H9 (cell line): Measurements from ENCODE around the gene MEGF8. TPM values are rescaled to one million over a fixed set of nuclear protein-coding genes. Genes with fewer than 3 reads are reported as not detected.

Experiments
- DNase-seq: peaks from one replicate; pipeline ENCODE4 v3.0.0-alpha.2; 2017
- H2AFZ ChIP-seq: one replicate; pipeline ENCODE4 v1.6.1; 2013; ENCODE audit warnings: mild to moderate bottlenecking, low read length, control low read depth, moderate library complexity
- H2AK5ac ChIP-seq: 2 replicates; pipeline ENCODE4 v1.6.1; 2013; ENCODE audit warnings: low read length, control low read depth, mixed read lengths; ENCODE audit not compliant: insufficient read length
- H2BK120ac ChIP-seq: one replicate; pipeline ENCODE4 v1.6.1; 2013; ENCODE audit warnings: low read depth, mild to moderate bottlenecking, low read length, control low read depth, inconsistent platforms; ENCODE audit not compliant: poor library complexity, severe bottlenecking
- H2BK12ac ChIP-seq: 2 replicates; pipeline ENCODE4 v1.6.1; 2013; ENCODE audit warnings: low read length, control low read depth, mixed read lengths, low read depth; ENCODE audit not compliant: insufficient read length
- H2BK15ac ChIP-seq: 2 replicates; pipeline ENCODE4 v1.6.1; 2013; ENCODE audit warnings: low read depth, low read length, control low read depth
- H2BK20ac ChIP-seq: one replicate; pipeline ENCODE4 v1.6.1; 2013; ENCODE audit warnings: low read depth, mild to moderate bottlenecking, low read length, control low read depth, inconsistent platforms; ENCODE audit not compliant: poor library complexity, severe bottlenecking
- H2BK5ac ChIP-seq: 2 replicates; pipeline ENCODE4 v1.6.1; 2013; ENCODE audit warnings: low read length, control low read depth, mixed read lengths; ENCODE audit not compliant: insufficient read length
- H3K14ac ChIP-seq: 2 replicates; pipeline ENCODE4 v1.6.1; 2013; ENCODE audit warnings: low read length, control low read depth; ENCODE audit not compliant: insufficient read depth
- H3K18ac ChIP-seq: 2 replicates; pipeline ENCODE4 v1.6.1; 2013; ENCODE audit warnings: low read depth, mild to moderate bottlenecking, mixed read lengths, low read length, control low read depth; ENCODE audit not compliant: insufficient read length
- H3K23ac ChIP-seq: 2 replicates; pipeline ENCODE4 v1.6.1; 2013; ENCODE audit warnings: low read length, control low read depth, mixed read lengths, low read depth; ENCODE audit not compliant: insufficient read length
- H3K23me2 ChIP-seq: 2 replicates; pipeline ENCODE4 v1.6.1; 2013; ENCODE audit warnings: low read depth, mild to moderate bottlenecking, mixed read lengths, low read length, control low read depth; ENCODE audit not compliant: insufficient read length, poor library complexity, severe bottlenecking
- H3K27ac ChIP-seq: 2 replicates; pipeline ENCODE4 v1.5.1; 2013; ENCODE audit warnings: low read length, control low read depth, mixed read lengths, low read depth; ENCODE audit not compliant: insufficient read length
- H3K27me3 ChIP-seq: 2 replicates; pipeline ENCODE4 v1.6.1; 2013; ENCODE audit warnings: low read length, control low read depth, inconsistent platforms; ENCODE audit not compliant: insufficient read depth
- H3K4ac ChIP-seq: 2 replicates; pipeline ENCODE4 v1.6.1; 2013; ENCODE audit warnings: low read depth, mild to moderate bottlenecking, control low read depth, inconsistent platforms, low read length, moderate library complexity
- H3K4me1 ChIP-seq: 2 replicates; pipeline ENCODE4 v1.6.1; 2013; ENCODE audit warnings: low read length, control low read depth, inconsistent platforms; ENCODE audit not compliant: insufficient read depth
- H3K4me2 ChIP-seq: 2 replicates; pipeline ENCODE4 v1.6.1; 2013; ENCODE audit warnings: low read length, control low read depth, mixed read lengths; ENCODE audit not compliant: insufficient read length, insufficient read depth
- H3K56ac ChIP-seq: 2 replicates; pipeline ENCODE4 v1.6.1; 2013; ENCODE audit warnings: low read depth, mild to moderate bottlenecking, mixed read lengths, low read length, control low read depth; ENCODE audit not compliant: insufficient read length
- H3K79me1 ChIP-seq: 2 replicates; pipeline ENCODE4 v1.6.1; 2013; ENCODE audit warnings: low read depth, mild to moderate bottlenecking, moderate library complexity, low read length, control low read depth, inconsistent platforms; ENCODE audit not compliant: insufficient read depth, poor library complexity, severe bottlenecking
- H3K79me2 ChIP-seq: 2 replicates; pipeline ENCODE4 v1.6.1; 2013; ENCODE audit warnings: low read length, control low read depth, inconsistent platforms; ENCODE audit not compliant: insufficient read depth
- H3K9ac ChIP-seq: 2 replicates; pipeline ENCODE4 v1.6.1; 2013; ENCODE audit warnings: low read length, control low read depth, mixed read lengths; ENCODE audit not compliant: insufficient read length; ENCODE audit errors: extremely low read depth
- H3K9me3 ChIP-seq: one replicate; pipeline ENCODE4 v1.6.1; 2013; ENCODE audit warnings: low read depth, low read length, inconsistent platforms; ENCODE audit not compliant: control insufficient read depth
- H3T11ph ChIP-seq: one replicate; pipeline ENCODE4 v1.6.1; 2013; ENCODE audit warnings: mild to moderate bottlenecking, low read length, control low read depth, inconsistent platforms
- H4K20me1 ChIP-seq: one replicate; pipeline ENCODE4 v1.6.1; 2013; ENCODE audit not compliant: control insufficient read depth, insufficient read length, insufficient read depth
- H4K5ac ChIP-seq: 2 replicates; pipeline ENCODE4 v1.6.1; 2013; ENCODE audit warnings: low read depth, mild to moderate bottlenecking, mixed read lengths, low read length, control low read depth; ENCODE audit not compliant: insufficient read length
- H4K8ac ChIP-seq: replicated peaks from 2 replicates; pipeline ENCODE4 v1.6.1; 2013; ENCODE audit warnings: low read length, control low read depth, mixed read lengths, low read depth; ENCODE audit not compliant: insufficient read length
- H4K91ac ChIP-seq: 2 replicates; pipeline ENCODE4 v1.6.1; 2013; ENCODE audit warnings: low read depth, mild to moderate bottlenecking, moderate library complexity, mixed read lengths, low read length, control low read depth; ENCODE audit not compliant: insufficient read length
- H3K27ac Mint-ChIP-seq, 3 experiments: 2 replicates in 2 of 3; 3 replicates in 1 of 3; pipeline ENCODE4 v1.8.0; 2020 to 2021; ENCODE audit warnings: mixed read lengths in 3 of 3, mild to moderate bottlenecking in 1 of 3, moderate library complexity in 1 of 3
- H3K27me3 Mint-ChIP-seq: 2 replicates; pipeline ENCODE4 v1.8.0; 2021; ENCODE audit warnings: low read depth, mild to moderate bottlenecking, moderate library complexity, mixed read lengths
- H3K36me3 Mint-ChIP-seq, 3 experiments: 2 replicates in 2 of 3; 3 replicates in 1 of 3; pipeline ENCODE4 v1.8.0; 2020 to 2021; ENCODE audit warnings: low read depth in 3 of 3, mixed read lengths in 3 of 3; ENCODE audit not compliant: insufficient read depth in 1 of 3
- H3K4me1 Mint-ChIP-seq, 2 experiments: 2 replicates each; pipeline ENCODE4 v1.8.0; 2020; ENCODE audit warnings: mixed read lengths in 2 of 2
- H3K4me3 Mint-ChIP-seq, 2 experiments: 2 replicates in 1 of 2; 3 replicates in 1 of 2; pipeline ENCODE4 v1.8.0; 2020 to 2021; ENCODE audit warnings: mild to moderate bottlenecking in 2 of 2, mixed read lengths in 2 of 2, moderate library complexity in 1 of 2
- H3K9me3 Mint-ChIP-seq, 2 experiments: 2 replicates in 1 of 2; 3 replicates in 1 of 2; pipeline ENCODE4 v1.8.0; 2020; ENCODE audit warnings: mild to moderate bottlenecking in 2 of 2, mixed read lengths in 2 of 2, moderate library complexity in 1 of 2
- WGBS: extraction: QIAGEN DNeasy Blood & Tissue Kit; methylation state at CpG from one replicate; pipeline ENCODE4 v1.1.7; 2013; ENCODE audit warnings: missing lambda C conversion rate, low lambda C conversion rate, mixed read lengths; ENCODE audit not compliant: insufficient read length; ENCODE audit errors: extremely low coverage; 5-methylcytosine and 5-hydroxymethylcytosine counted together
- total RNA-seq: library from RNA; stranded (reverse); gene quantifications from 2 replicates; pipeline ENCODE4 v1.2.1, GENCODE V29; 2021
- TF ChIP-seq, protein P1 (sequence below): fragments of 200-600 bp; sonication (generic); conservative IDR thresholded peaks from 3 replicates; pipeline ENCODE4 v1.8.0; 2021; ENCODE audit warnings: antibody characterized with exemption, mild to moderate bottlenecking

Gene MEGF8
- total RNA-seq, 1 experiment from 2014 or later: 28.4 TPM

DNA sequence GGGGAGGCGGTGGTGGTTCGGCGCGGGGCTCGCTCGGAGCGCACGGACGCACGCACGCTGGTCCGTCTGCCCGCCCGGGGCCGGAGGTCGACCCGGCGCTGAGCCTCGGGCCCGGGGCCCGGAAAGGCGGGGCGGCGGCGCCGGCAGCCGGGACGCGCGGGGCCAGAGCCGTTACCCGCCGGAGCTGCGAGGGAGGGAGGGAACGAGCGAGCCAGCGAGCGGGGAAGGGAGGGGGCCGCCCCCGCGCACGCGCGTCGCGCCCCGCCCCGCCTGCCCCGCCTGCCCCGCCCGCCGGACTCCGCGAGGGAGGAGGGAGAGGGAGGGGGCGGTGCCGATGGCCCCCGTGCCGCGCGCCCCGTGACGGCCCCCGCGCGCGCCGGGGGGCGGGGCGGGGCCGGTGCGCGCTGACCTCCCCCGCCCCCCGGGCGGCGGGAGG, 41.4 kb upstream of the MEGF8 start:
- peaks cover 10 to 25% (median 25%) of the 10 kb centered on the region in 3 experiments for H3K36me3 Mint-ChIP-seq
- H3T11ph ChIP-seq: no peak overlapping the region
- no peak overlapping the region for H3K56ac ChIP-seq
- no CpG with 5 or more reads among the region's 76 CpGs for WGBS
- peaks cover 11% of the 10 kb centered on the region for H3K79me1 ChIP-seq
- H3K9me3 Mint-ChIP-seq: no peaks in the 10 kb centered on the region; a peak in 2 of 5 replicates
- H3K9me3 ChIP-seq: no peaks in the 10 kb centered on the region
- H3K14ac ChIP-seq: no peak overlapping the region
- H3K27ac ChIP-seq: no peak overlapping the region
- no peak overlapping the region for H2BK5ac ChIP-seq
- no peak overlapping the region for H2AK5ac ChIP-seq
- H4K8ac ChIP-seq: no peak overlapping the region
- DNase-seq: no peak
- no peak overlapping the region for H2BK15ac ChIP-seq
- peaks cover 8% of the 10 kb centered on the region; the same call in 1 of the 2 replicates for H3K4me1 ChIP-seq
- no peaks in the 10 kb centered on the region for H3K27me3 ChIP-seq
- H4K20me1 ChIP-seq: peaks cover 3% of the 10 kb centered on the region
- no peak overlapping the region for H3K4me2 ChIP-seq
- no peaks in the 10 kb centered on the region; the same call in 1 of the 2 replicates for H3K27me3 Mint-ChIP-seq
- no peak overlapping the region for H2BK20ac ChIP-seq
- no peak overlapping the region for H4K5ac ChIP-seq
- no peak overlapping the region; a peak in 1 of 5 replicates for H3K4me3 Mint-ChIP-seq
- H2BK12ac ChIP-seq: no peak overlapping the region
- TF ChIP-seq, protein P1, sequence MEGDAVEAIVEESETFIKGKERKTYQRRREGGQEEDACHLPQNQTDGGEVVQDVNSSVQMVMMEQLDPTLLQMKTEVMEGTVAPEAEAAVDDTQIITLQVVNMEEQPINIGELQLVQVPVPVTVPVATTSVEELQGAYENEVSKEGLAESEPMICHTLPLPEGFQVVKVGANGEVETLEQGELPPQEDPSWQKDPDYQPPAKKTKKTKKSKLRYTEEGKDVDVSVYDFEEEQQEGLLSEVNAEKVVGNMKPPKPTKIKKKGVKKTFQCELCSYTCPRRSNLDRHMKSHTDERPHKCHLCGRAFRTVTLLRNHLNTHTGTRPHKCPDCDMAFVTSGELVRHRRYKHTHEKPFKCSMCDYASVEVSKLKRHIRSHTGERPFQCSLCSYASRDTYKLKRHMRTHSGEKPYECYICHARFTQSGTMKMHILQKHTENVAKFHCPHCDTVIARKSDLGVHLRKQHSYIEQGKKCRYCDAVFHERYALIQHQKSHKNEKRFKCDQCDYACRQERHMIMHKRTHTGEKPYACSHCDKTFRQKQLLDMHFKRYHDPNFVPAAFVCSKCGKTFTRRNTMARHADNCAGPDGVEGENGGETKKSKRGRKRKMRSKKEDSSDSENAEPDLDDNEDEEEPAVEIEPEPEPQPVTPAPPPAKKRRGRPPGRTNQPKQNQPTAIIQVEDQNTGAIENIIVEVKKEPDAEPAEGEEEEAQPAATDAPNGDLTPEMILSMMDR: no peak
- peaks cover 3% of the 10 kb centered on the region; the same call in 1 of the 2 replicates for H3K79me2 ChIP-seq
- no peak overlapping the region for H3K4ac ChIP-seq
- H4K91ac ChIP-seq: no peak overlapping the region
- H2BK120ac ChIP-seq: no peak overlapping the region
- H3K4me1 Mint-ChIP-seq: peaks cover 32 to 39% of the 10 kb centered on the region in 2 experiments
- no peak overlapping the region for H3K23ac ChIP-seq
- no peak overlapping the region for H2AFZ ChIP-seq
- H3K18ac ChIP-seq: no peak overlapping the region
- H3K9ac ChIP-seq: no peak overlapping the region
- peaks cover 19% of the 10 kb centered on the region for H3K23me2 ChIP-seq
- no peak overlapping the region for H3K27ac Mint-ChIP-seq
